Fibroblast of mammary gland (primary cell): ENCODE results near the gene TVP23A.
"Not testable (repeated sequence)": the region's sequence is repeated elsewhere in the genome, so short reads cannot be mapped to it uniquely, and the experiment has no call there.

Experiments used
- DNase-seq: peaks from one replicate; pipeline ENCODE4 v3.0.0-alpha.2; 2010; ENCODE audit warnings: low read depth
- H3K4me3 ChIP-seq: 2 replicates; pipeline ENCODE4 v1.5.1; 2011; ENCODE audit warnings: low read depth, mild to moderate bottlenecking, low read length, moderate library complexity; ENCODE audit not compliant: control insufficient read depth
- TF ChIP-seq, protein P1 (sequence below): conservative IDR thresholded peaks from 2 replicates; pipeline ENCODE4 v1.5.1; 2011; ENCODE audit warnings: low read depth, low read length, inconsistent platforms; ENCODE audit not compliant: control insufficient read depth, insufficient read depth

The TVP23A gene

DNA sequence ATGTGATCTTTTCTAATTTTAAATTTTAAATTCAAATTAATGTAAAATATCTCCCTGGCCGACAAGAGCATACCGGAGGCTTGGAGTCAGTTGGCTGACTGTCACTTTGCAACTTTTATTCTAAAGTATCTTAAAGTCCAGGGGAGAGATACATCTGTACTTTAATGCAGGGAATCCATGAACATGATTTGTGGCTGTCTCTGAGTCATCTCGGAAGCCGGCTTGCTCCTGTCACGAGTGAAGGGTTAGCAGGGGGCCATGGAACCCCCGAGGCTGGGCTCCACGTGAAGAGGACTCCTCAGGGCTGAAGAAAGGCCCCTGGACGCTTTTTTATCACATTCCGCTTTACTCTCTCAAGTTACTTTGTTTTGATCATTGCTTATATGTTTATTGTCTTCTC lies 13.3 kb downstream of the TVP23A start:
- TF ChIP-seq, protein P1, sequence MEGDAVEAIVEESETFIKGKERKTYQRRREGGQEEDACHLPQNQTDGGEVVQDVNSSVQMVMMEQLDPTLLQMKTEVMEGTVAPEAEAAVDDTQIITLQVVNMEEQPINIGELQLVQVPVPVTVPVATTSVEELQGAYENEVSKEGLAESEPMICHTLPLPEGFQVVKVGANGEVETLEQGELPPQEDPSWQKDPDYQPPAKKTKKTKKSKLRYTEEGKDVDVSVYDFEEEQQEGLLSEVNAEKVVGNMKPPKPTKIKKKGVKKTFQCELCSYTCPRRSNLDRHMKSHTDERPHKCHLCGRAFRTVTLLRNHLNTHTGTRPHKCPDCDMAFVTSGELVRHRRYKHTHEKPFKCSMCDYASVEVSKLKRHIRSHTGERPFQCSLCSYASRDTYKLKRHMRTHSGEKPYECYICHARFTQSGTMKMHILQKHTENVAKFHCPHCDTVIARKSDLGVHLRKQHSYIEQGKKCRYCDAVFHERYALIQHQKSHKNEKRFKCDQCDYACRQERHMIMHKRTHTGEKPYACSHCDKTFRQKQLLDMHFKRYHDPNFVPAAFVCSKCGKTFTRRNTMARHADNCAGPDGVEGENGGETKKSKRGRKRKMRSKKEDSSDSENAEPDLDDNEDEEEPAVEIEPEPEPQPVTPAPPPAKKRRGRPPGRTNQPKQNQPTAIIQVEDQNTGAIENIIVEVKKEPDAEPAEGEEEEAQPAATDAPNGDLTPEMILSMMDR = no peak
- no peak for DNase-seq
- H3K4me3 ChIP-seq = no peak overlapping the region

DNA sequence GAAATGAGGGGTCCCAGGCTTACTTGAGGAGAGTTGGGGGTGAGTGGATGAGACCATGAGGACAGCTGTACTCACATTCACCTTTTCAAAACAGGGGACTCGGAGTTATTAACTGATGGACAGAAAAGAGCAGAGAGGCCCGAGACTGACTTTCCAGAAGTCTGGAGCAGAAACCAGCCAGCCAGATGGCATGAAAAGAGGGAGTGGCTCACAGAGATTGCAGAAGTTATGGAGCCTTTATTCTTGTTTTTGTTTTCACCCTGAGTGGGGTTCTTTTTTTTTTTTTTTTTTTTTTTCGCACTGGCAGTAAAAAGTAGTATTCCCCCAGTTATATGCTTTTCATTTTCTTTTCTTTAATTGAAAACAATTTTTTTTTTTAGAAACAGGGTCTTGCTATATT lies 18.9 kb downstream of the TVP23A start:
- TF ChIP-seq, protein P1 = no peak
- no peak for DNase-seq
- H3K4me3 ChIP-seq = no peak overlapping the region

DNA sequence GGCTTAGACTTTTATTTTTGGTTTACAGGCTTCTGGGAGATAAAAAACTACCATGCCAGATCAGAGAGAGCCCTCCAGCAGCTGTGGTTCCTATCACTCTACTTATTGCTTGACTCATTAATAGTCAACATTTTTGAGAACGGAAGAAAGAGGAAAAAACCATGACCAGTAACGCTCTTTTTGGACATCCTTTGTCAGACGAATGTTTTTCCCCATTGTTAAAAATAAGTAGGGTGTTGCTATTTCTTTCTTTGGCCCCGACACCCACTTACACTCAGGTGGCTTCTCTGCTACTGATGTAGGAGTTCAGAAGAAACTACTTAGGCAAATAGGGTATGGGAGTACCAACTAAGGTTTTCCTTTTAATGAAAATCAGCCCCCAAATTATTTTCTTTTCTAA lies 27.5 kb downstream of the TVP23A start:
- DNase-seq = no peak
- no peak overlapping the region for H3K4me3 ChIP-seq
- TF ChIP-seq, protein P1 = no peak

DNA sequence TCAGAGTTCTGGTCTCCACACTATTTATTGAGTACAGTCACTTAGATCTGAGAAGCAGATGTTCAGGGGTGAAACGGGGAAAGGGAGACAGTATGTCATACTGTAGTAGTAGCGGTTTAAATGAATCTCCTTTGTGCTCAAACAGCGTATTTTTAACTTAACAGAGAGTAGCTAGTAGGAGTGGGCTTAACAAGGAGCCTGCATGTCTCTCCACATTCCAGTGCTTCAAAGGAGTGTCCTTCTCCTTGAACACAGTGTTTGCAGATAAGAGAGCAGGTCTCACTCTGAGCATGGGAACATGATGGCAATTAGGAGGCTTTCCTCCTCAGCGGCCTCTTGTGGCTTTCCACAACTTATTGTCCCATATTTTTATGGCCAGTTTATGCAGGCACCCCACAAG lies 30.0 kb downstream of the TVP23A start:
- H3K4me3 ChIP-seq, DNase-seq: not testable (repeated sequence)

DNA sequence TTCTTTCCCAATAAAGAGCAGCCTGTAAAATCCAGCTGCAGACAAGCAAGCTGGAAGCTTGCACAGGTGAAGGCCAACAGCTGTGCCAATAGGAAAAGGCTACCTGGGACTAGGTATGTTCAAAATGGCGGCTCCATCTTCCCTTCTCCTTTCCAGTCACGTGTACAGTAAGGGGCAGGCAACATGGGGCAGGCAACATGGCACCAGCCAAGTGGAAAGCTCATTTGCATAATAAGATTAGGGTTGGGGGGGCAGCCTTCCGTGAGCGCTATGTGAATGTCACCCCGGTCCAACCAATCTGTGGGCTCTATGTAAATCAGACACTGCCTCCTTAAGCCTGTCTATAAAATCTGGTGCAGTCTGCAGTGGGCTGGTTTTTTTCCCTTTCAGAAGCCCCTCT lies 31.3 kb downstream of the TVP23A start:
- no peak overlapping the region for H3K4me3 ChIP-seq
- DNase-seq = no peak
- TF ChIP-seq, protein P1 = no peak

DNA sequence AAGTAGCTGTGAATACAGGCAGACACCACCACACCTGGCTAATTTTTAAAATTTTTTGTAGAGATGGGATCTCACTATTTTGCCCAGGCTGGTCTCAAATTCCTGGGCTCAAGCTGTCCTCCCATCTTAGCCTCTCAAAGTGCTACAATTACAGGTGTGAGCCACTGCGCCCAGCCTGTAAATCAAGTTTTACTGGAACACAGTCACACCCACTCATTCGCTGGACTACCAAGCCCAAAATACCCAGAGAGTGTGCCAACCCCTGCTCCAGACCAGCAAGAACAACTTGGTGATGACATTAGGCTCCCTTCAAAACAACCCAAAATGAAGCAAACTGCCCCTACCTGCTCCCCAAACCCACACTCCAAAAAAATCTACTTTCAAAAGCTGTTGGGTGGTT lies 36.0 kb downstream of the TVP23A start:
- TF ChIP-seq, protein P1 = no peak
- no peak overlapping the region for H3K4me3 ChIP-seq
- no peak for DNase-seq

DNA sequence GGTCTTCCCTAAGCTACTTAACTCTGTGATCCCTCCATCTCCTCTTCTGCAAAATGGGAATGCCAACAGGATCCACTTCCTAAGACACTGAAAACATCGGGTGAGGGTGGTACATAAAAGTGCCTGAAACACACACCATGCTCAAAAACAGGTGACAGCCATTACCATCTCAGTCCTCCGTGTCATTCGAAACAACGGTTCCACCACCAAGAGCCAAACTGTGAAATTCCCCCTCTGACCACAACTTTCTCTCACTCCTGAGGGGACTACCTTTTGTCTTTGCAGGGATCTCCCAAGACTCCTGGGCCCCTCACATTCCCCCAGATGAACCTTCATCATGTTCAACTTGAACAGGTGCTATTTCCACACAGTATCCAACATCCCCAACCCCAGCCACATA lies 38.0 kb downstream of the TVP23A start:
- TF ChIP-seq, protein P1 = no peak
- no peak overlapping the region for H3K4me3 ChIP-seq
- no peak for DNase-seq

DNA sequence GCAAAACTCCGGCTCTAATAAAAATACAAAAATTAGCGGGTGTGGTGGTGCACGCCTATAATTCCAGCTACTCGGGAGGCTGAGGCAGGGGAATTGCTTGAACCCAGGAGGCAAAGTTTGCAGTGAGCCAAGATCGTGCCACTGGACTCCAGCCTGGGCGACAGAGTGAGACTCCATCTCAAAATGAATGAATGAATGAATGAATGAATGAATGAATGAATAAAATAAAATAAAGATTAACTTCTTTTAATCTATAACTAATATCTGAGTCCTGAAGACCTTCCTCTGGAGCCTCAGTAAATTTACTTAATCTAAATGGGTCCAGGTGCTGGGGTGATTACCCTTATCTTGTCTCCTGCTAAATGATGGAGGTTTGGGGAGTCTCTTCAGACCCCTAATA lies 38.7 kb downstream of the TVP23A start:
- DNase-seq, H3K4me3 ChIP-seq: not testable (repeated sequence)
